Panc1 (cell line): Measurements from ENCODE around the gene NKD1.

ENCODE experiments used
- CTCF ChIP-seq: fragments of 450-650 bp; IDR thresholded peaks from 2 replicates; pipeline ENCODE4 v1.5.1; 2017; ENCODE audit warnings: mild to moderate bottlenecking
- TCF7L2 ChIP-seq: IDR thresholded peaks from 2 replicates; pipeline ENCODE4 v1.6.1; 2011; ENCODE audit warnings: mild to moderate bottlenecking, low read depth, low read length, inconsistent platforms

DNA sequence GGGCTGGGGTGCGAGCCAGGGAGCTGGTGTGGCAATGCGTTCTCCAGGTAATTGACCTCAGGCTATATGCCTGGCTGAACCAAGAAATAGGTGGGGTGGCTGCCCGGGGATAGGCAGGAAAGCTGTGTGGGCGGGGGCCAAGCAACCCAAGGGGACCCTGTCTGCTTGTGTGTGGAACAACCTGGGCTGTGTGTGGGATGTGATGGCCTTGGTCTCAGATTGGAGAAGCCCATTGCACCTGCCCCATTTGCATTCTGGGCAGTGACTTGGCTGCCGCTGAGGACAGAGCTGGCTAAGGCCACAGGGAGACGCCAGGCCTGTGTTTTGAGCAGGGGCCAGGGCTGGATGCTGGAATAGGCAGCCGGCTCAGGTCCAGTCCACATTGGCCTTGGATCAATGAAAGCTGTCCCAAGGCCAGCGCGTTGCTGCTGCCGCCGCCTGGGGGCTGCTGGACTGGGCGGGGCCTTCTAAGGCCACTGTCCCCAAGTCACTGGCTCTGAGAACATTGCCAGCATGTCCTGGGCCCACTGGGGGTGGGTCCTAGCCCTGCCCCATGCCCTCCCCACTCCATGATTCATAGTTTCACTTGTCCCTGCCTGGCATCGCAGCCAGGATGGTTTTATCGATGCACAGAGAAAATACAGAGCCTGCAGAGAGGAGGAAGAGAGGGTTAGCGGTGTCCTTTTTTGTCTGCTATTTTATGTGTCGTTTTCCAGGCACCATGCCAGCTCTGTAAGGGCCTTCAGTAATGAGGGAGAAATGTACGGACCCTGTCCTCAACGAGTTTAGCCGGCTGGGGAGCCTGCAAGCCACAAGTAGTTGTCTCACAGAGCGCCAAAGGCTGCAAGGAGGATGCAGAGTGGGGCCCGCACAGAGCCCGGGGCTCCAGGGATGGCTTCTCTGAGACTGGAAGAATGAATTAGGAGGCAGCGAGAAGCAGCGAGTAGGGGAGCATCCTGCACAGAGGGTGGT is 43.9 kb downstream of the NKD1 start:
- TF ChIP-seq CTCF (no peak), TCF7L2 (no peak)
